T-helper 9 cell (primary cell): ENCODE data around the gene ECI2.

Source experiments
- DNase-seq: peaks from one replicate; pipeline ENCODE4 v3.0.0-alpha.2; 2020
- total RNA-seq, 2 donors: gene quantifications; one replicate each; lab custom pipeline; 2026; lab: John Stamatoyannopoulos, UW

Gene ECI2
- total RNA-seq = 19.8 to 44.4 reads per million in 2 donors

GRCh38 chr6:4134841-4135664 lies at the start of gene ECI2:
Gene ECI2, minus strand, starts transcription at chr6:4135575. Its CDS starts 15 bp downstream, at chr6:4135560.
- peak; percentile 28 for DNase-seq

GRCh38 chr6:4180652-4181255 lies 45.4 kb upstream of the ECI2 start:
- DNase-seq = no peak

GRCh38 chr6:4179960-4180651 lies 44.7 kb upstream of the ECI2 start:
- DNase-seq = no peak

GRCh38 chr6:4178737-4179333 lies 43.5 kb upstream of the ECI2 start:
- no peak for DNase-seq

GRCh38 chr6:4176907-4177306 lies 41.5 kb upstream of the ECI2 start:
- no peak for DNase-seq

- DNase-seq = no peak
These were observed 38.7 kb upstream of the ECI2 start for GRCh38 chr6:4174042-4174441.

- DNase-seq = no peak
These were observed 37.0 kb upstream of the ECI2 start for GRCh38 chr6:4172368-4172767.

GRCh38 chr6:4170297-4170696 lies 34.9 kb upstream of the ECI2 start:
- no peak for DNase-seq

- no peak for DNase-seq
These were observed 33.8 kb upstream of the ECI2 start for GRCh38 chr6:4169028-4169789.

- DNase-seq = no peak
These were observed 32.5 kb upstream of the ECI2 start for GRCh38 chr6:4167833-4168232.

- DNase-seq = no peak
These were observed 31.7 kb upstream of the ECI2 start for GRCh38 chr6:4167123-4167522.

GRCh38 chr6:4164456-4164855 lies 29.1 kb upstream of the ECI2 start:
- no peak for DNase-seq

- no peak for DNase-seq
These were observed 28.7 kb upstream of the ECI2 start for GRCh38 chr6:4164117-4164442.

GRCh38 chr6:4163408-4164116 lies 28.2 kb upstream of the ECI2 start:
- DNase-seq = no peak

- no peak for DNase-seq
These were observed 27.0 kb upstream of the ECI2 start for GRCh38 chr6:4162370-4162769.

GRCh38 chr6:4159491-4159890 lies 24.1 kb upstream of the ECI2 start:
- DNase-seq = no peak

- DNase-seq = no peak
These were observed 22.1 kb upstream of the ECI2 start for GRCh38 chr6:4157506-4157905.

GRCh38 chr6:4155848-4156466 lies 20.6 kb upstream of the ECI2 start:
- peak; percentile 67 for DNase-seq

- DNase-seq = no peak
These were observed 18.2 kb upstream of the ECI2 start for GRCh38 chr6:4153514-4153985.

GRCh38 chr6:4145083-4145482 lies 9.7 kb upstream of the ECI2 start:
- no peak for DNase-seq

- no peak for DNase-seq
These were observed 3.9 kb upstream of the ECI2 start for GRCh38 chr6:4139272-4139671.
